Hematopoietic multipotent progenitor cell treated with erythropoietin and hydrocortisone succinate and interleukin-3 and kit ligand, for 15 days (in vitro differentiated cells): ENCODE data around the gene SPTBN4.
"Not testable (repeated sequence)": the region's sequence is repeated elsewhere in the genome, so short reads cannot be mapped to it uniquely, and the experiment has no call there.

Experiments used
- DNase-seq: peaks from one replicate; pipeline ENCODE4 v3.0.0-alpha.2; 2015; ENCODE audit warnings: low spot score

The SPTBN4 gene

DNA sequence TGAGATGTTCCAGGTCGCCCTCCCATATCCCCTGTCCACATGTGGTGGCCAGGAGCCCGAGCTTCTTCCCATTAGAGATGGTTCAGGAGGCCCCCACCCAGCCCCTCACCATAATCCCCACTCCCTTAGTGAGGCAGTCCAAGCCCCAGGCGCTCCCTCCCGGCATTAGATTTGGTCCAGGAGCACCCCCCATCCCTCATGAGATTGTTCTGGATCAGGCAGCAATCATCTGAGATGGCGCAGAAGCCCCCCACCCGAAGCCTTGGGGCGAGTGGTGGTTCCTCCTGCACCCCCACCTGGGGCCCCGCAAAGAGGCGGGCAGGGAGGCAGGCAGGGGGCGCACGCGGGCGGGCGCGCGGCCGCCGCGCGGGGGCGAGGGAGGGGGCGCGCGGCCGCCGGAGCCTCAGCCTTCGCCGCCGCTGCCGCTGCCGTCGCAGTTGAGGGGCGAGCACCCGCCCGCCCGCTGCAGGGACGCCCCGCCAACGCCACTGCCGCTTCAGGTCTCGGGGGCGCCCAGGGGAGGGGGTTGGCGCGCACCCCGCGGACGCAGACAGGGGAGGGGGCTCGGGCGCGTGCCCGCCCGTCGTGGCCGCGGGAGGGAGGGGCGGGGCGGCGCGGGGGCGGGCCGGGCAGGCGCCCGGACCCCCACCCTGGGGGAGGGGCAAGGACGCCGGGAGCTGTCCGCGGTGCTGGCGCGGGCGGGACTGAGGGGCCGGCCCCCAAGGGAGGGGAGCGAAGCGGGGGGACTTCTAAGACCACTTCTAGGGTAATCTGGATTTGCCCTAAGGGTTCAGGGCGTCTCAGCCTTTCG is 63.5 kb downstream of the SPTBN4 start:
- DNase-seq: no peak

DNA sequence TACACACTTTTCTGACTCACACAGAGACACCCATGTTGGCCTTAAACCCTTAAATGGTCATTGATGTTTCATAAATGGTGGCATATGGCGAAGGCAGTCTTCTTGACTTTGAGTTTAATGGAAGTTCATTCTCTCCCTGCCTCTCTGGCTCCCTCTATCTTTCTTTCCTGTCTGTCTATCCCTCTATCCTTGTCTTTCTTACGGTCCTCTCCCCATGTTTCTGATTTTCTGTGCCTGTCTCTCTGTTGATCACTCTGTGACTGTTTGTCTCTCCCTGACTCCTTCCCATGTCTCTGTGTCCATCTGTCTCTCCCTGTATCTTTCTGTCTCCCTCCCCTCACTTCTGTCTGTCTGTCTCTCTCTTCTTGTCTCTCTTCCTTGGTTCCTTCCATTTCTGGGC is 66.7 kb downstream of the SPTBN4 start:
- no peak for DNase-seq

DNA sequence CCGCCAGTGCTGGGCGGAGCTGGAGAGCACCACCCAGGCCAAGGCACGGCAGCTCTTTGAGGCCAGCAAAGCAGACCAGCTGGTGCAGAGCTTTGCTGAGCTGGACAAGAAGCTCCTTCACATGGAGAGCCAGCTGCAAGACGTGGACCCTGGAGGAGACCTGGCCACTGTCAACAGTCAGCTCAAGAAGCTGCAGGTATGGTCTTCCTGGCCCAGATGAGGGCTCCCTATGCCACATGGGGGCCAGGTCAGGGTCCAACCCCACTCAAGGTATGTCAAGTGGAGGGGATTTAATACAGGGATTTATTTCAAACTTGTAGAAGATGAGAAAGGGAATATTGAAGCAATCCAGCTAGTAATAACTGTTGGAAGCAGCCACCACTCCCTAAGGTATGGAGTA is 67.3 kb downstream of the SPTBN4 start:
- DNase-seq: no peak

DNA sequence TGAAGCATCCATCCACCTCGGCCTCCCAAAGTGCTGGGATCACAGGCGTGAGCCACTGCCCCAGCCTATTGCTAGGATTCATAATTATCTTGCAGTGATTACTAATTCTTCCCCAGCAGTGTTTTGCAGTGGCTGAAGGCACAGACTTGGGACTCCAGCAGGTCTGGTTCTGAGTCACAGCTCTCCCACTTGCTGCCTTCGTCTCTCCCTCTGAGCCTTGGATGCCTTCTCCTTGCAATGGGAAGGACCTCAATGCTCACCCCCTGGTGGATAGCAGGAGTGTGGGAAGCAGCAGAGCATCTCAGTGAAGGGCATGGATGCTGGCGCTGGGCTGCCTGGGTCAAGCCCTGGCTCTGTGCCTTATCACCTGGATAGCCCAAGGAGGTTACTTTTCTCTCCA is 72.3 kb downstream of the SPTBN4 start:
- DNase-seq: no peak

DNA sequence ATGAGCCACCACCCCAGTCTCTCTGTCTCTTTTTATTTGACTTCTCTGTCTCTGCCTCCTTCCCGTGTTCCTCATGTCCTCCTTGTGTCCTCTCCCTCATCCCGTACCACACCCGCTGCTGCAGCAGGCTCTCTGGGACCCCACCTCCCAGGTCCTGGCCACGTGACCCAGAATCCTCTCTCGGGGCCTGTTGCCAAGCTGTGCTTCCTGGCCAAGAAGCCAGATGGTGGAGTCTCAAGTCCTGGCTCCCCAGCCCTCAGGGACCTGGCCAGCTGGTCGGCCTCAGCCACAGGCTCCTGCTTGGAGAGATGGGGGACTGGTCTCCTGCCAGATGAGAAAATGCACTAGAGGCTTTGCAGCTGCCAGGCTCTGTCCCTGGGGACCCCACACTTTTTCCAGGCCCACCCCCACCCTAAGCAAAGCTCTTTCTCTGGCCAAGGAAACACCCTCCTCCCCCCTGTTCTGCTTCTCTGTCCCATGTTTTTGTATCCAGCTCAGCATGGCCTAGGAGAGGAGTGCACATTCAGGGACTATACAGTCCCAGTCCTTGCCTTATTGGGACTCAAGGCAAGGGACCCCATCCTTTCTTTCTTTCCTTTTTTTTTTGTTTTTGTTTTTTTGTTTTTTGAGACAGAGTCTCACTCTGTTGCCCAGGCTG is 75.5 kb downstream of the SPTBN4 start:
- no peak for DNase-seq

DNA sequence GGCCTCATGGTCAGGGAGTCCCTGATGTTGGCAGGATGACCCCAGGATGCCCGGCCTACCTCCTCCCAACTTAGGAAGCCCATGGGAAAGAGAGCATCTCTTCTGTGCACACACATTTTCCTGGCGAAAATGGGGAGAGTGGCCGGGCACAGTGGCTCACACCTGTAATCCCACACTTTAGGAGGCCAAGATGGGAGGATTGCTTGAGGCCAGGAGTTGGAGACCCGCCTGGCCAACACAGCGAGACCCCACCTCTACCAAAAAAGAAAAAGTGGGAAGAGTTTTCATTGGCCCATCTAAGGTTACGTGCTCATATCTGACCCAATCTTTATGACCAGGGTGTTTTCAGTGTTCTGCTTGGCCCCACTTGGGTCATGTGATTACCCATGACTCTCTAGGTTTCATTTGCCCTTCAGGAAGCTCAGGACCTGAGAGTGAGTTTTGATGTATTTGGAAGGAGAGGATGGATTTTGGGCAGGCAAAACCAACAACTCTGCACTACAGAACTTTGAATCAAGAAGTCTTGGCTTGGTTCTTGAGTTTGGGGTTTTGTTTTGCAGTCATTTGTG is 76.3 kb downstream of the SPTBN4 start:
- DNase-seq: no peak

DNA sequence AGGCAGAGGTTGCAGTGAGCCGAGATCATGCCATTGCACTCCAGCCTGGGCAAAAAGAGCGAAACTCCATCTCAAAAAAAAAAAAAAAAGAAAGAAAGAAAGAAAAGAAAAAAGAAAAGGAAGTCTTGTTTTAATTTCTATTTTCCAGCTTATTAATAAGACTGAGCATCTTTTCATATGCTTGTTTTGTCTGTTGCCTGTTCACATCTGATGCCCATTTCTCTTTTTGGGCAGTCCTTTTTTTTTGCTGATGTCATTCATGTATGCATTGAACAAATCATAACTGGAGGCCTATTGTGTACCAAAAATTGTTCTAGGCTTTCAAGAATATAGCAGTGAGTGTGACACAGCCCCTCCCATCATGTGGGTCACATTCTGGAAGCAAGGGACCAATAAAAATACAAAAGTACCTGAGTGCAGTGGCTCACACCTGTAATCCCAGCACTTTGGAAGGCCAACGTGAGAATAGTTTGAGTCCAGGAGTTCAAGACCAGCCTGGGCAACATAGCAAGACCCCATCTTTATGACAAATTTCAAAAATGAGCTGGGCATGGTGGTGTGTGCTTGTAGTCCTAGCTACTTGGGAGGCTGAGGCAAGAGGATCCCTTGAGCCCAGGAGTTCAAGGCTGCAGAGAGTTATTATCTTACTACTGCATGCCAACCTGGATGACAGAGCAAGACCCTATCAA is 79.5 kb downstream of the SPTBN4 start:
- not testable (repeated sequence) for DNase-seq

DNA sequence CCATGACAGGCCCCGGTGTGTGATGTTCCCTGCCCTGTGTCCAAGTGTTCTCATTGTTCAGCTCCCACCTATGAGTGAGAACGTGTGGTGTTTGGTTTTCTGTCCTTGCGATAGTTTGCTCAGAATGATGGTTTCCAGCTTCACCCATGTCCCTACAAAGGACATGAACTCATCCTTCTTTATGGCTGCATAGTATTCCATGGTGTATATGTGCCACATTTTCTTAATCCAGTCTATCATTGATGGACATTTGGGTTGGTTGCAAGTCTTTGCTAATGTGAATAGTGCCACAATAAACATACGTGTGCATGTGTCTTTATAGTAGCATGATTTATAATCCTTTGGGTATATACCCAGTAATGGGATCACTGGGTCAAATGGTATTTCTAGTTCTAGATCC is 80.4 kb downstream of the SPTBN4 start:
- not testable (repeated sequence) for DNase-seq

DNA sequence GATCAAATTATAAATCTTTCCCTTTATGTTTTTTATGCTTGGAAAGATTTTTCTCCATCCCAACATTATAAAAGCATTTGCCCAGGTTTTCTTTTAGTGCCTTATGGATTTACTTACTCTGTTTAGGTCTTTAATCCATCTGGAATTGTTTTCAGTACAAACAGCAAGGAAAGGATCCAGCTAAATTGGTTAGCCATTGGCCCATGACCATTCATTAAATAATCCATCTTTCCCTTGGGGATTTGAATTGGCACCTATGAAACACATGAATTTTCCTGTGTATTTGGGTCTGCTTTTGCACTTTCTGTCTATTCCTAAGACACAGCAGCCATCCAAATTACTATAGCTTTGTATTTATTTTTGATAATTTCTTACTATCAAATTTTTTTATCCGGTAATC is 81.0 kb downstream of the SPTBN4 start:
- DNase-seq: no peak

DNA sequence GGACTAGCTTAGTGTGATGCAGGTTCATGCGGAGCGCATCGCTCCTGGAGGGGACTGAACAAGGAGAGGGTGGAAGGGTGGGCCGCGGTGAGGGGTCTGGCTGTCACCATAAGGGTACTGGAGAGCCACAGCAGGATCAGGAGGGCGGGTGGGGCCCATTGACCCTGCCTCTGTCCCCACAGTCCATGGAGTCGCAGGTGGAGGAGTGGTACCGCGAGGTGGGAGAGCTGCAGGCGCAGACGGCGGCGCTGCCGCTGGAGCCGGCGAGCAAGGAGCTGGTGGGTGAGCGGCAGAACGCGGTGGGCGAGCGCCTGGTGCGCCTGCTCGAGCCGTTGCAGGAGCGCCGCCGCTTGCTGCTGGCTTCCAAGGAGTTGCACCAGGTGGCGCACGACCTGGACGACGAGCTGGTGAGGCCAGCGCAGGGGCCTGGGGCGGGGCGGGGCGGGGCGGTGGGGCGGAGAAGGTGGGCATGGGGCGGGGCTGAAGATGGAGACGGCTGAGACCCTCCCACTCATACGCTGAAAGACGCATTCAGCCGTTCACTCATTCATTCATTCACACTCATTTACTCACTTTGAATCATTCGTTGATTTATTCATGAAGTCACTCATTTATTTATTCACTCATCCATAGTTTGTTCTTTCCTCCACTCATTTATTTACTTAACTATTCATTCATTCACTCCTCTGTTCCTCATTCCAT is 82.4 kb downstream of the SPTBN4 start:
- peak; percentile 26 for DNase-seq

DNA sequence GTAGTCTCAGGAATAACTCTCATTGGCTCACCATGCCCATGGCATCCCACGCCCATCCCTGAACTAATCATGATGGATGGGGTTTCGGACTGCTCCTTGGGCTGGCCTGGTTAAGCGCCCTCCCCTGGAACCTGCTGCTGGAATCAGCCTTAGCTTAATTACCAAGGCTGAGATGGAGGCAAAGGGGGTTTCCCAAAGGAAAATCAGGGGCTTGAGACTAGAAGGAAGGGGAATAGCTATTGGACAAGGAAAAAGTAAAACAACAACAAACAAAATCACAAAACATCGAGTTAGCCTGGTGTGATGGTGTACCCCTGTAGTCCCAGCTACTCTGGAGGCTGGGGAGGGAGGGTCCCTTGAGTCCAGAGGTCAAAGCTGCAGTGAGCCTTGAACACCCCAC is 84.2 kb downstream of the SPTBN4 start:
- no peak for DNase-seq

DNA sequence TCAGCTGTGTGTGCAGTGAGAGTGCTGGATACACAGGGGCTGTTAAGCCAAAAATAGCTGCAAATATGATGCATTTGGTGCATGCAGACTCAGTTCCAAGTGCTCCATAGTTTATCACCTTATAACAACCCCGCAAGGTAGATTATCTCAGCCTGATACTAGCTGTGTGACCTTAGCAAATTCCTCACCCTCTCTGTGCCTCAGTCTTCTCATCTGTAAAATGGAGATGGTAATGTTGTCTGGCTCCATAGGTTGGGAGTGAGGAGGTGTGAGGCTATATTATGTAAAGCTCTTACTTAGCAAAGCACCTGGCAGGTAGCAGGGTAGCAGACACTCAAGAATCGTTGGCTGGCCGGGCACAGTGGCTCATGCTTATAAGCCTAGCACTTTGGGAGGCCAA is 86.0 kb downstream of the SPTBN4 start:
- DNase-seq: no peak

DNA sequence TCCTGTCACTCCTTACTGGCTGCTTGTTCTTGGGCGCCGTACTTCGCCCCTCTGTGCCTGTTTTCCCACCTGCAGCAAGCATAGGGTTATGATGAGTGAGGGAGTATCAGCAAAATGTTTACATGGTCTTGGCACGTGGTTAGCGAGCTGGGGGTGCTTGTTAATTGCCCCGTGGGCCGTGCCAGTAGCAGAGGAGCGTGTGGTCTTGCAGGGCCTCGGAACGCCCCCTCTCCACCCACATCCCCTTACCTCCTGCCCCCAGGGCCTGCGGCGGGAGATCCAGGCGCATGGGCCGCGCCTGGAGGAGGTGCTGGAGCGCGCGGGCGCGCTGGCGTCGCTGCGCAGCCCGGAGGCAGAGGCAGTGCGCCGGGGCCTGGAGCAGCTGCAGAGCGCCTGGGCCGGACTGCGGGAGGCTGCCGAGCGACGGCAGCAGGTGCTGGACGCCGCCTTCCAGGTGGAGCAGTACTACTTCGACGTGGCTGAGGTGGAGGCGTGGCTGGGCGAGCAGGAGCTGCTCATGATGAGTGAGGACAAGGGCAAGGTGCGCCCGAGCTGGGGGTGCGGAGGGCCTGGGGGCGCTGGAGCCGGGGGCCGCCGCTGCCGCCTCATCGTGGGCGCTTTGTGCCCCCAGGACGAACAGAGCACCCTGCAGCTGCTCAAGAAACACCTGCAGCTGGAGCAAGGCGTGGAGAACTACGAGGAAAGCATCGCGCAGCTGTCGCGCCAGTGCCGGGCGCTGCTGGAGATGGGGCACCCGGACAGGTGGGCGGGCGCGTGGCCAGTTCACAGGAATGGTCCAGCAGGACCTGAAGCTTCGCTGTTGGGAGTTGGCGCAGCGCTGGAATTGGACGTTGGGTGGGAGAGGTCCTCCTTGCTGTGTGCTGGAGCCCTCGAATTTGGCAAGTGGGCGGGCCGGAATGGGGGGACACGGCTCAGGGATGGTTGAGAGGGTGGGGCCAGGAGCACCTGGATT is 87.4 kb downstream of the SPTBN4 start:
- DNase-seq: no peak

DNA sequence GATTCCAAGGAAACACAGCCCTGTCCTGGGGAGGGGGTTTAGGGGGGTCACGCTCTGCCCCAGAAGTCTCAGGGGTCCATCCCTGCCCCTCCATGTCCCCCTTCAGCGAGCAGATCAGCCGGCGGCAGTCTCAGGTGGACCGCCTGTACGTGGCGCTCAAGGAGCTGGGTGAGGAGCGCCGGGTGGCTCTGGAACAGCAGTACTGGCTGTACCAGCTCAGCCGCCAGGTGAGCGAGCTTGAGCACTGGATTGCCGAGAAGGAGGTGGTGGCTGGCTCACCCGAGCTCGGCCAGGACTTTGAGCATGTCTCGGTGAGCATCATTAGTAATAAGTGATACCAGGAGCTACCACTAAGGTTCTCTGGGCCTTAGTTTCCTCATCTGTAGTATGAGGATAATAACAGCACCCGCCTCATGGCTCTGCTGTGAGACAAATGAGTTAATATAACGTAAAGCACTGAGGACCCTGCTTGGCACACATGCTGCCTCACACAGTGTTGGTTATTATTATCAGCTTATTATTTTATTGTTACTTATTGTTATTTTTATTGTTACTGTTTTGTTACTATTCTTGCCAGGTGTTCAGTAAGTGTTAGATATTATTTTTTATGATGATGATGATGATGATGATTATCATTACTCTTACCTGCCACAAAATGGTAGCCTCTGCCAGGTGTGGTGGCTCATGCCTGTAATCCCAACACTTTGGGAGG is 89.3 kb downstream of the SPTBN4 start:
- DNase-seq: no peak

DNA sequence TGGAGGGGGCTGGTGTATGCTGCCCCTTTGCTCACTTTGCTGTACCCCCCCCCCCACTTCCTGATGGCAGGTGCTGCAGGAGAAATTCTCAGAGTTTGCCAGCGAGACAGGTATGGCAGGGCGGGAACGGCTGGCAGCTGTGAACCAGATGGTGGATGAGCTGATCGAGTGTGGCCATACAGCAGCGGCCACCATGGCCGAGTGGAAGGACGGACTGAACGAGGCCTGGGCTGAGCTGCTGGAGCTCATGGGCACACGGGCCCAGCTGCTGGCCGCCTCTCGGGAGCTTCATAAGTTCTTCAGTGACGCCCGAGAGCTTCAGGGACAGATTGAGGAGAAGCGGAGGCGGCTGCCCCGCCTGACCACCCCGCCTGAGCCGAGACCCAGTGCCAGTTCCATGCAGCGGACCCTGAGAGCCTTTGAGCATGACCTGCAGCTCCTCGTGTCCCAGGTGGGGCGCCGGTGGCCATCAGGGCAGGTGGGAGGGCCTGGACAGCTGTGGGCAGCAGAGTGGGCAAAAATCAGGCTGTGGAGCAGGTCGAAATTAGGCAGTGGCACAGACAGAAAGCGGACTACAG is 90.2 kb downstream of the SPTBN4 start:
- no peak for DNase-seq

DNA sequence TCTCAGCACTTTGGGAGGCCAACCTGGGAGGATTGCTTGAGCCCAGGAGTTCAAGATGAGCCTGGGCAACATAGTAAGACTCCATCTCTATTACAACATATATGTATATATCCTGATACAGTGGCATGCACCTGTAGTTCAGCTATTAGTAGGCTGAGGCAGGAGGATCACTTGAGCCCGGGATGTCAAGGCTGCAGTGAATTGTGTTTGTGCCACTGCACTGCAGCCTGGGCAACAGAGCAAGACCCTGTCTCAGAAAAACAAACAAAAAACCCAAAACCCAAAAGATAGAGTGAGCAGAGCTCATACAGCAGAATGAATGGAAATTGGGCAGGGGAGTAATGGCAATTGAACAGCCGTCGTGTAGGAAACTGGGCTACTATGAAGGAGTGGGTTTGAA is 92.6 kb downstream of the SPTBN4 start:
- no peak for DNase-seq

DNA sequence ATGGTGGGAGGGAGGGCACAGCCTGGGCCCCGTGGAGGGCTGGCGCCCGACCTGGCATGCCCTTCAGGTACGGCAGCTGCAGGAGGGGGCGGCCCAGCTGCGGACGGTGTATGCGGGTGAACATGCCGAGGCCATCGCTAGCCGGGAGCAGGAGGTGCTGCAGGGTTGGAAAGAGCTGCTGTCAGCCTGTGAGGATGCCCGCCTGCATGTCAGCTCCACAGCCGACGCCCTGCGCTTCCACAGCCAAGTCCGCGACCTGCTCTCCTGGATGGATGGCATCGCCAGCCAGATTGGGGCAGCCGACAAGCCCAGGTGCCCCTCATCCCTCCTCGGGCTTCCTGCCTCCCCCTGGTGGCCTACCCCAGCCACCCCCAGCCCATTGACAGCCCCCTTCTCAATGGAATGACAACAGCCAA is 93.3 kb downstream of the SPTBN4 start:
- DNase-seq: no peak

DNA sequence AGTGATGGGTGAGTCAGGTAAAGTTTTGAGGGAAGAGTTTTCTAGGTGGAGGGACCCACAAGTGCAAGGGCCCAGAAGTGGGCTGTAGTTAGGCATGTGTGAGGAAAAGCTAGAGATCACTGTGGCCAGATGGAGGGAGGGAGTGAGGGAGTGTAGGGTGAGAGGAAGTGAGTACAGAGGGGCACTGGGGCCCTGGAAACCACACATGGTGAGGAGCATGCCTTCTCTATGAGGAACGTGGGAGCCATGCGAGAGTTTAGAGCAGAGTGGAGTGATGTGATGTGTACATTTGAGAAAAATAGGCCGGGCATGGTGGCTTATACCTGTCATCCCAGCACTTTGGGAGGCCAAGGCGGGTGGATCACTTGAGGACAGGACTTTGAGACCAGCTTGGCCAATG is 95.1 kb downstream of the SPTBN4 start:
- no peak for DNase-seq

DNA sequence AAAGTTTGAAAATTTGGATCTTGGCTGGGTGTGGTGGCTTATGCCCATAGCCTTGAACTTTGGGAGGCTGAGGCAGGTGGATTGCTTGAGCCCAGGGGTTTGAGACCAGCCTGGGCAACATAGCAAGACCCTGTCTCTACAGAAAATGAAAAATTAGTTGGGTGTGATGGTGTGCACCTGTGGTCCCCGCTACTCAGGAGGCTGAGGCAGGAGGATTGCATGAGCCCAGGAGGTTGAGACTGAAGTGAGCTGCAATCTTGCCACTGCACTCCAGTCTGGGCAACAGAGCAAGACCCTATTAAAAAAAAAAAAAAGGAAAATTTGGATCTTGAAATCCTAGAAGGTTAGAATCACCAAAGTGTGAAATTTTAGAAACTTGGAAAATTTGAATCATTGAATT is 97.7 kb downstream of the SPTBN4 start:
- DNase-seq: not testable (repeated sequence)

DNA sequence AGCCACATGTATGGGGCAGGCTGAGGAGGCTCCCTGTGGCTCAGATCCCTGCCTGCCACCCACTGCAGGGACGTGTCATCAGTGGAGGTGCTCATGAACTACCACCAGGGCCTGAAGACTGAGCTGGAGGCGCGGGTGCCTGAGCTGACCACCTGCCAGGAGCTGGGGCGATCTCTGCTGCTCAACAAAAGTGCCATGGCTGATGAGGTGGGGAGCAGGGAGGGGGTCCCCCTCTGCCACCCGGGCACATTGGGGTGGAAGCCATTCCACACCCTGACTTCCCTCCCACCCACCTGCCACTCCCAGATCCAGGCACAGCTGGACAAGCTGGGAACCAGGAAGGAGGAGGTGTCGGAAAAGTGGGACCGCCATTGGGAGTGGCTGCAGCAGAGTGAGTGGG is 98.6 kb downstream of the SPTBN4 start:
- no peak for DNase-seq
